ENCODE data around the gene UMPS. TPM values are rescaled to one million over a fixed set of nuclear protein-coding genes. Genes with fewer than 3 reads are reported as not detected.
A peak's percentile ranks its signal among the peaks of the same experiment; 100 is the strongest.

The UMPS gene
- polyA plus RNA-seq, 1 donor (not counting 4 experiments of a cell fraction or from before 2014, with no cell fraction given) = 53.7 TPM

- H3K36me3 ChIP-seq (ENCODE audit: control insufficient read depth in 2 of 2, extremely low read depth in 1 of 2, insufficient read depth in 2 of 2, low read length in 2 of 2) = peaks cover 0 to 13% of the 10 kb centered on the region in 2 experiments
Observed at GRCh38 chr3:124731760-124732159, 1.5 kb downstream of the UMPS start.

GRCh38 chr3:124741027-124741426 lies 10.8 kb downstream of the UMPS start:
- DNase-seq (ENCODE audit: low read depth, low spot score) = peak; percentile 69
- H3K9me3 ChIP-seq (ENCODE audit: control insufficient read depth, low read depth, low read length) = no peaks in the 10 kb centered on the region
- H3K4me2 ChIP-seq (ENCODE audit: control insufficient read depth, extremely low read depth, insufficient read depth, low read depth, low read length) = no peak overlapping the region
- no peaks in the 10 kb centered on the region for H3K27me3 ChIP-seq (ENCODE audit: control insufficient read depth, extremely low read depth, insufficient read depth, low read length)
- H3K27ac ChIP-seq (ENCODE audit: control insufficient read depth, insufficient read depth, low read length) = peak overlapping the region; percentile 23
- dilution Hi-C loops (cut with MboI; ENCODE audit: extremely low pct_ligation_motif_present, low sequenced_read_pairs) = no loop called here
- FAIRE-seq = peak; percentile 88
- peaks cover 26% of the 10 kb centered on the region for H3K4me1 ChIP-seq (ENCODE audit: control insufficient read depth, extremely low read depth, insufficient read depth, low read length)
- no peak overlapping the region for H3K4me3 ChIP-seq (ENCODE audit: control insufficient read depth in 2 of 3, extremely low read depth in 1 of 3, insufficient read depth in 2 of 3, low read depth in 1 of 3, low read length in 3 of 3)
- H3K9me1 ChIP-seq (ENCODE audit: control insufficient read depth, extremely low read depth, insufficient read depth, low read length) = peaks cover 2% of the 10 kb centered on the region
- peaks cover 11% of the 10 kb centered on the region for H3K79me2 ChIP-seq (ENCODE audit: control insufficient read depth, insufficient read depth, low read length)
- H4K20me1 ChIP-seq (ENCODE audit: control insufficient read depth, extremely low read depth, insufficient read depth, low read length) = no peaks in the 10 kb centered on the region
- no peak overlapping the region for H3K9ac ChIP-seq (ENCODE audit: control insufficient read depth, extremely low read depth, insufficient read depth, low read length)
- no peak for TF ChIP-seq EZH2 (IDR thresholded peaks at IDR 0.05; ENCODE audit: low read length)
- no peak for TF ChIP-seq CTCF (optimal IDR thresholded peaks at IDR 0.05 in 1 of 3, IDR thresholded peaks at IDR 0.05 in 1 of 3, conservative IDR thresholded peaks at IDR 0.05 in 1 of 3; ENCODE audit: extremely low read depth in 1 of 3, insufficient read depth in 2 of 3, low read length in 3 of 3)
- H2AFZ ChIP-seq (ENCODE audit: control insufficient read depth, low read length) = no peak overlapping the region
- peaks cover 17 to 29% of the 10 kb centered on the region in 2 experiments for H3K36me3 ChIP-seq (ENCODE audit: control insufficient read depth in 2 of 2, extremely low read depth in 1 of 2, insufficient read depth in 2 of 2, low read length in 2 of 2)

More at GRCh38 chr3:124731760-124732159, 1.5 kb downstream of the UMPS start:
- H3K9me3 ChIP-seq (ENCODE audit: control insufficient read depth, low read depth, low read length) = no peaks in the 10 kb centered on the region
- H3K27me3 ChIP-seq (ENCODE audit: control insufficient read depth, extremely low read depth, insufficient read depth, low read length) = no peaks in the 10 kb centered on the region
- dilution Hi-C loops (cut with MboI; ENCODE audit: extremely low pct_ligation_motif_present, low sequenced_read_pairs) = no loop called here
- H3K9me1 ChIP-seq (ENCODE audit: control insufficient read depth, extremely low read depth, insufficient read depth, low read length) = peaks cover 3% of the 10 kb centered on the region
- H3K4me2 ChIP-seq (ENCODE audit: control insufficient read depth, extremely low read depth, insufficient read depth, low read depth, low read length) = peak overlapping the region; percentile 66
- H3K4me1 ChIP-seq (ENCODE audit: control insufficient read depth, extremely low read depth, insufficient read depth, low read length) = peaks cover 22% of the 10 kb centered on the region
- DNase-seq (ENCODE audit: low read depth, low spot score) (no peak), FAIRE-seq (no peak)
- H3K79me2 ChIP-seq (ENCODE audit: control insufficient read depth, insufficient read depth, low read length) = peaks cover 42% of the 10 kb centered on the region
- TF ChIP-seq CTCF (optimal IDR thresholded peaks at IDR 0.05 in 1 of 3, IDR thresholded peaks at IDR 0.05 in 1 of 3, conservative IDR thresholded peaks at IDR 0.05 in 1 of 3; ENCODE audit: extremely low read depth in 1 of 3, insufficient read depth in 2 of 3, low read length in 3 of 3) = no peak
- no peak for TF ChIP-seq EZH2 (IDR thresholded peaks at IDR 0.05; ENCODE audit: low read length)
- H3K27ac ChIP-seq (ENCODE audit: control insufficient read depth, insufficient read depth, low read length) = peak overlapping the region; percentile 20
- H3K9ac ChIP-seq (ENCODE audit: control insufficient read depth, extremely low read depth, insufficient read depth, low read length) = peak overlapping the region; percentile 15
- no peak overlapping the region for H2AFZ ChIP-seq (ENCODE audit: control insufficient read depth, low read length)
- peaks cover 7% of the 10 kb centered on the region for H4K20me1 ChIP-seq (ENCODE audit: control insufficient read depth, extremely low read depth, insufficient read depth, low read length)
- peak overlapping the region; percentile 15 to 94 (median 90) for H3K4me3 ChIP-seq (ENCODE audit: control insufficient read depth in 2 of 3, extremely low read depth in 1 of 3, insufficient read depth in 2 of 3, low read depth in 1 of 3, low read length in 3 of 3)
